ENCODE data around the gene FUT8.

FUT8 gene

DNA sequence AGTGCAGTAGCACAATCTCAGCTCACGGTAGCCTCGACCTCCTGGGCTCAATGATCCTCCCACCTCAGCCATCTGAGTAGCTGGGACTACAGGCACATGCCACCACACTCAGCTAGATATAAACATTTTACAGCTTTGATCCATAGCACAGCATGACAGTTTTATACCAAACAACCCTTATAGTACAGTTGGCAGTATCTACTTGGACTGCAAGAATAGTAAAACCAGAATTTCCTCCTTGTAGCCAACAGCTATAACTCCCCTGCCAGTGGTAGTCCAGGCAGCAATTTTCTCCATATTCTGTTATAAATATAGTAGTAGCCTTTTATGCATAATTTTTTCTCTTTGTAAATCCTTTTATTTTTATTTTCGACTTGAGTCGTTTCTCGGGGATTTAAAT is 317.0 kb downstream of the FUT8 start:
- Mint-ChIP-seq H3K27me3 (ENCODE audit: low read depth) (no peaks in the 10 kb centered on the region), H3K4me3 (no peak overlapping the region), H3K36me3 (ENCODE audit: low read depth) (peaks cover 67% of the 10 kb centered on the region), H3K27ac (no peak overlapping the region), H3K9me3 (peaks cover 13% of the 10 kb centered on the region), H3K4me1 (ENCODE audit: low read depth) (peaks cover 15% of the 10 kb centered on the region)
- no peak for DNase-seq (ENCODE audit: low spot score)

DNA sequence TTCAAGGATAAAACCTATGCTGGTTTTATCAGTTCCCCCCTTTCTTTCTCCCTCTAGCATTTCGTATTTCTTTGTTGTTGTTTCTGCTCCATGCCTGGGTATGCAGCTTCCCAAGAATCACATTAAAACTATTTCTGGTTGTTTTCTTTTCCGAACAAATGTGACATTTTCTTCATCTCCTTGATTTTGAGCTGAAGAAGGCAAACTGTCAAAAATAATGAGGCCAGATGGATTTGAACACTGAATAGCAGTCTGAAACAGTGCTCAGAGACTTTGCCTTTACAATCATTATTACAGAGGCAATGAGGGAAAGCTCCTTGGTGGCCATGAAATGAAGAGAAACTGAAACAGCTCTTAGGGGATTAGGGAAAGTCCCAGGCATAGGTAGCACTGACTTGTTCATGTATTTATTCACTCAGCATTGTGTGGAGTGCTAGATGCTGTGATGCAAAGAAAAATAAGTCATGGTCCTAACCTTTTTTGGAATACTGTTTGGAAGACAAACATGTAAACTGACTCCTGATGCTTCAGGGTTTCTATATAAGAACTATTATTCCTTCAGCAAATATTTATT is 319.5 kb downstream of the FUT8 start:
- Mint-ChIP-seq H3K4me1 (ENCODE audit: low read depth) (peaks cover 15% of the 10 kb centered on the region), H3K27ac (peak overlapping the region; percentile 70), H3K27me3 (ENCODE audit: low read depth) (no peaks in the 10 kb centered on the region), H3K36me3 (ENCODE audit: low read depth) (peaks cover 62% of the 10 kb centered on the region), H3K9me3 (peaks cover 7% of the 10 kb centered on the region), H3K4me3 (peak overlapping the region; percentile 64)
- DNase-seq (ENCODE audit: low spot score) = peak; percentile 31

DNA sequence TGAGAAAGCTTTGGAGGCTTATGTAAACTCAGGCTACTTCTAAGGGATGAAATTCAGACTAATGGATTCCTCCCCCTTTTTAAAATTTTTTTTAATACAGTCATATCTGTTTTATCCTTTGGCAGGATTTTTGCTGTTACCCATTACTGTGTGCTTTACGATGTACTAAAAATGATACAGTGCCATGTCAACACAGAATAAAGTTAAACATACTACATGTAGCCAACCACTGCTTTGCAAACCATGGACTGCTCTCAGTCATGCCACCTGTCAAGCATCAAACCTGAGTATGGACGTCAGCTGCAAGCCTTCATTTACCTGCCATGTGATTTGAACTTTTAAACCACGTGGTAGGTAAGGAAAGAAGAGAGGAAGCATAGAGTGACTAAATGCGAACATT is 325.8 kb downstream of the FUT8 start:
- Mint-ChIP-seq H3K4me1 (ENCODE audit: low read depth) (peaks cover 3% of the 10 kb centered on the region), H3K27ac (no peak overlapping the region), H3K27me3 (ENCODE audit: low read depth) (no peaks in the 10 kb centered on the region), H3K36me3 (ENCODE audit: low read depth) (peaks cover 53% of the 10 kb centered on the region), H3K4me3 (no peak overlapping the region), H3K9me3 (no peaks in the 10 kb centered on the region)
- DNase-seq (ENCODE audit: low spot score) = no peak

DNA sequence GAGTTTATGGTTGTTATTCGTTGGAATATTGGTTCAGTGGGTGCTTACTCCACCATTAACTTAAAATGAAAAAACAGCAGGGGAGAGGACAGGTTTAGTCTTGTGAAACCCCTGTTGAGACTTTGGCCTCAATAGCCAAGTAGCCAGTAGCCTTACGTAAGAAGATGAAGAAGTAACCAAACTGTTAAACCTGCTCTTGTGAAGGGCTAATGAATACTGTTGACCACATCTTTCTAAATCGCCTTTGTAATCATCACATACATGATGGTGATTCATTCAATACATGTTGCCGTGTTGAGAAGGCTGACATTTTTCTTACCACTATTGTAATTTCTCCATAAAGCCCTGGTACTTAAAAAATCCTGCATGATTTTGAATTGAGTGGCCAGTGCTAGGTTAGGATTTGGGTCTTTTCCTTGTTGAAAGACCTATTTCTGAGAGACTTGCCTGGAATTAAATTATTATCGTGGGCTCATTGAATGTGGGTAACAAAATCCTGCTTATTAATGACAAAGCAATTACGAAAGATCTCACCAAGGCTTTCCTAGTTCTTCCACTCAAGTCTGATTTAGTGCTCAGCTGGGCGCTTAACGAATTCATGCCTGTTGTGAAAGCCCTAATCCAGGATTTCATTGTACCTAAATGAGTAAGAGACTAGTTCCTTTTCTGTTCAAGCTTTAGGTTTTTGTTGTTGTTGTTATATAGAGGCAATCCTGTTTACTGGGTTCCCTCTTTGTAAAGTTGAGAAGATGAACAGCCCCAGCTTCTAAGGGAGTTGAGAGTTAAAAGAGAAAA is 333.1 kb downstream of the FUT8 start:
- Mint-ChIP-seq H3K4me3 (no peak overlapping the region), H3K27me3 (ENCODE audit: low read depth) (no peaks in the 10 kb centered on the region), H3K36me3 (ENCODE audit: low read depth) (peaks cover 37% of the 10 kb centered on the region), H3K27ac (no peak overlapping the region), H3K4me1 (ENCODE audit: low read depth) (no peaks in the 10 kb centered on the region), H3K9me3 (no peaks in the 10 kb centered on the region)
- no peak for DNase-seq (ENCODE audit: low spot score)

DNA sequence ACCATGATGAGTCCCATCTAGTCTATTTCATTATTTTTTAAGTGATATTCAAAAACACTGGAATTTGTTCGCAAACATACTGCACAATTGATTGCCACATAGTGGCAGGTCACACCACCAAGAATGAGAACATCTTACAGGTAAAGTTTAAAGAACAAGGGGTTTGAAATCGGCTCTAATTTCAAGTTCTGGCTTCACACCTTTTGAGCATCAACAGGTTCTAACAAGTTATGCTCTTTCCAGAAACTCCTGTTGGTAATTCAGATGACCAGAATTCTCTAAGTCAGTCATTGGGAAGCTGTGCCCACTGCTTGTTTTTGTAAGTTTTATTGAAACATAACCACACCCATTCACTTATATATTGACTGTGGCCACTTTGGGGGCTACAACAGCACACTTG is 336.3 kb downstream of the FUT8 start:
- H3K36me3 Mint-ChIP-seq (ENCODE audit: low read depth) = peaks cover 18% of the 10 kb centered on the region
- no peak for DNase-seq (ENCODE audit: low spot score)
- no peaks in the 10 kb centered on the region for H3K27me3 Mint-ChIP-seq (ENCODE audit: low read depth)
- H3K4me1 Mint-ChIP-seq (ENCODE audit: low read depth) = no peaks in the 10 kb centered on the region
- no peaks in the 10 kb centered on the region for H3K9me3 Mint-ChIP-seq
- no peak overlapping the region for H3K4me3 Mint-ChIP-seq
- H3K27ac Mint-ChIP-seq = no peak overlapping the region

DNA sequence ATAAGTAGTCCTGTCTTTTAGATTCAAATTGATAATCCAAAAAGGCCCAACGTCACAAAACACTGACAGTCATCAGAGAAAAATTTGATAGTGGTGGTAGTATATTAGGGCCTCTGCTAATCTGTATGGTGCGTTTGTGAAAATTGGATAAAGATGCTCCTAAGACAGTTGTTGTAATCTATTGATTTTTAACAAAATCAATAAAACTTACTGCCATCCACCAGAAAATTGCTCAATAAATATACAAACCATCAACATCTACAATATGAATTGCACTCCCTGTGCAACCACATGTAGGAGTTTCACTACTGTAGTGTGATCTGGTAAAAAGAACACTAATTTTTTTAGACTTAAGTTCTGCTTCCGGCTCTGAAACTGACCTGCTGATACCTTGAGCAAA is 336.8 kb downstream of the FUT8 start:
- Mint-ChIP-seq H3K36me3 (ENCODE audit: low read depth) (peaks cover 13% of the 10 kb centered on the region), H3K27ac (no peak overlapping the region), H3K4me1 (ENCODE audit: low read depth) (no peaks in the 10 kb centered on the region), H3K27me3 (ENCODE audit: low read depth) (no peaks in the 10 kb centered on the region), H3K9me3 (no peaks in the 10 kb centered on the region), H3K4me3 (no peak overlapping the region)
- no peak for DNase-seq (ENCODE audit: low spot score)

DNA sequence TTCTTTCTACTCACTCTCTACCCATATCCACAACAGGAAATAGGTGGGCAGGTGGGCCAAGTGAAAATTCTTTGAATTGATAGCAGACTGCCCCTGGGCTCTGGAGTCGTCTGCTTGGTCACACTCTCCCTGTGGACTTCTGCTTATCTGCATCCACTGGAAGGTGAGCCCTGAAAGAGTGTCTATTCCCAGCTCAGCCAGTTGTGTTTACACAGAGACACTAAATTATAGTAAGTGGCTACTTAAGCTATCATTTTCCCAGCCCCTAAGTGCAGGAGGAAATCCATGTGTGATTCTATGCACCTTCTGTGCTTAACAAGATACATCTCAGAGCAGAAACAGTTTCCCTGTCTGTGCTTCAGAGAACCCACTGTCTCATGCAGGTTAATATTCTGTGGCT is 338.4 kb downstream of the FUT8 start:
- H3K27ac Mint-ChIP-seq = no peak overlapping the region
- H3K9me3 Mint-ChIP-seq = no peaks in the 10 kb centered on the region
- H3K4me3 Mint-ChIP-seq = no peak overlapping the region
- DNase-seq (ENCODE audit: low spot score) = no peak
- no peaks in the 10 kb centered on the region for H3K4me1 Mint-ChIP-seq (ENCODE audit: low read depth)
- H3K27me3 Mint-ChIP-seq (ENCODE audit: low read depth) = no peaks in the 10 kb centered on the region
- peaks cover 9% of the 10 kb centered on the region for H3K36me3 Mint-ChIP-seq (ENCODE audit: low read depth)

DNA sequence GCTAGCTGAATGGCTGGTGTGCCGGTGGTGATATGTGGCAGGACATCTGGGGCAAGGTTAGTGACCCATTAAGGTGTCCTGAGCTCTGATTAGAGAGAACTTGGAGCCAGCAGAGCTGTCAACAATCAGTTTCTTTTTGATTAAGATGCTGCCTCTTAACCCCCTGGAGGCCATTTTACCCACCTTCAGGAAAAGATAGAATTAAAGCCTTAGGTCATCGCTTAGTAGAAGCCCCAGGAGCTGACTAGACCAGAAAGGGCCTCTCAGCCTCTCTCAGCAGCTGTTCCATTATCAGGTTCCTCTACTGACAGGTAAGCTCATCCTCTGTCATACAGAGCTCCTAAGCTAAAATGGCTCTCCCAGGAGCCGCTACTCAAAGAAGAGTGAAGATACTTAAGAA is 339.0 kb downstream of the FUT8 start:
- Mint-ChIP-seq H3K9me3 (no peaks in the 10 kb centered on the region), H3K4me1 (ENCODE audit: low read depth) (no peaks in the 10 kb centered on the region), H3K36me3 (ENCODE audit: low read depth) (peaks cover 8% of the 10 kb centered on the region), H3K4me3 (no peak overlapping the region), H3K27me3 (ENCODE audit: low read depth) (no peaks in the 10 kb centered on the region), H3K27ac (no peak overlapping the region)
- no peak for DNase-seq (ENCODE audit: low spot score)

DNA sequence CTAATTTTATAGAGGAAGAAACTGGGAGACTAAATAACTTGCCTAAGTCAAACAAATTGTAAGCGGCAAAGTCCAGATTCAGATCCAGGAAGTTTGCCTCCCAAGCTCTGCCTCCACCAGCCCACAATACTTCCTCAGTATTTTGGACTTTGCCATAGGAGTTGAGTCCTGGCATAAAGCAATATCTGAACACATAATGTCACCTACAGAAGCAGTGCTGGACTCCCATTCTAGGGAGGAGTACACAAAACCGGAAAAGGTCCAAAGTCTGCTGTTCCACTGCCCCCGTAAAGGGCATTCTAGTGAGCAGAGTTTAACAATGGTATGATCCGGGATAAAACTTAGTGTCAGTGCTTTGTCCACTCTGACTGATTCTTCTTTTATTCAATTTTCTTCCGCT is 340.5 kb downstream of the FUT8 start:
- H3K27me3 Mint-ChIP-seq (ENCODE audit: low read depth) = no peaks in the 10 kb centered on the region
- DNase-seq (ENCODE audit: low spot score) = no peak
- H3K9me3 Mint-ChIP-seq = no peaks in the 10 kb centered on the region
- no peak overlapping the region for H3K27ac Mint-ChIP-seq
- H3K4me3 Mint-ChIP-seq = no peak overlapping the region
- H3K4me1 Mint-ChIP-seq (ENCODE audit: low read depth) = no peaks in the 10 kb centered on the region
- H3K36me3 Mint-ChIP-seq (ENCODE audit: low read depth) = no peaks in the 10 kb centered on the region

DNA sequence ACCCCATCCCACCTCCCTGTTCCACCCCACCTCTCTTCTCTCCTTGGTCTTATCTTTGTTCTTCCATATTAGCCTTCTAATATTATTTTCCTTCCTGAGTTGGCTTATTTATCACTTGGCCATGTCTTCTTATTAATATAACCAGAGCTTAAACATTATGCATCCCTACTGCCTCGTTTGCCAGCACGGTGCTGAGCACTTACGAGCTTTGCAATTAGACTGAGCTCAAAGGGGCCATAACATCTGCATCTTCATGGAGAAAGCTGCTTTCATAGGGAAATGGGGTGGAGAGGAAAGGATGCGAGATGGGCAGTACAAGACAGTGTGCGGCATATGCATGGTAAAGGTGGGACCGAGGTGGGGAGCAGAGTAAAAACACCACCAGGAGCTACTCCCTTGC is 342.8 kb downstream of the FUT8 start:
- no peaks in the 10 kb centered on the region for H3K36me3 Mint-ChIP-seq (ENCODE audit: low read depth)
- H3K27ac Mint-ChIP-seq = no peak overlapping the region
- no peaks in the 10 kb centered on the region for H3K4me1 Mint-ChIP-seq (ENCODE audit: low read depth)
- H3K9me3 Mint-ChIP-seq = peaks cover 4% of the 10 kb centered on the region
- no peak overlapping the region for H3K4me3 Mint-ChIP-seq
- H3K27me3 Mint-ChIP-seq (ENCODE audit: low read depth) = peaks cover 2% of the 10 kb centered on the region
- DNase-seq (ENCODE audit: low spot score) = no peak

DNA sequence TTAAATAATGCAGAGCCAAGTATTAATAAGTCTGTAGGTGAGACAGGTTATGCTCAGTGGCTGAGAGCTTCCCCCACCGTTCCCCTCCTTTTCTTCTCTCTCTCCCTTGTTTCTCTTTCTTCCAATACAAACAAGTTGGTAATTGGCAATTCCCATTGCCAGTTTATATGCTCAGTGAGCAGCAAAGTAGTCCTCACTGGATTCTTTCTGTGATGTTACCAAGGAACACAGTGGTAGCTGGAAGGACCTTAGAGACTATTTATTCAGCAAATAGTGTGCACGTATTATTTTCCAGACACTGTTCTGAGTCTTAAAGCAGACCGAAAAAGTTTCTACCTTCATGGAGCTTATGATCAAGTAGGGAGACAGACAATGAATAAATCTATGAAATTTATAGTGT is 344.4 kb downstream of the FUT8 start:
- H3K4me1 Mint-ChIP-seq (ENCODE audit: low read depth) = no peaks in the 10 kb centered on the region
- peaks cover 7% of the 10 kb centered on the region for H3K9me3 Mint-ChIP-seq
- H3K27me3 Mint-ChIP-seq (ENCODE audit: low read depth) = peaks cover 2% of the 10 kb centered on the region
- DNase-seq (ENCODE audit: low spot score) = no peak
- H3K4me3 Mint-ChIP-seq = no peak overlapping the region
- H3K36me3 Mint-ChIP-seq (ENCODE audit: low read depth) = no peaks in the 10 kb centered on the region
- no peak overlapping the region for H3K27ac Mint-ChIP-seq

DNA sequence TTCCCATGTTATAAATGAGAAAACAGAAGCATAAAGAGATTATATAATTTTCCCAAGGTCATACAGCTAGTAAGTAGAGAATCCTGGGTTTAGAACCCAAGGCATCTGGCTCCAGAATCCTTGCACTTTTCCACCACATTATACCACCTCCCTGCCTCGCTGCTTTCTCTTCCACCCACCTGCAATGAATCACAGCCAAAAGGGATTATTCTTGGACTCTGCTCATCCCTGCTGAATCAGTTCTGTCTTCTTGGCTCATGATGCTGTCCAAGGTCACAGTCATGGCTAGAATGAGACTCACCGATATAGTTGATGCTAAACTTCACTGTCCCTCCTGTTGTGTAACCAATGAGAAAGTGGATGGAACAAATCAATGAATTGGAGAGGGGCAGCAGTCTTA is 356.6 kb downstream of the FUT8 start:
- Mint-ChIP-seq H3K27me3 (ENCODE audit: low read depth) (peaks cover 9% of the 10 kb centered on the region), H3K4me1 (ENCODE audit: low read depth) (no peaks in the 10 kb centered on the region), H3K9me3 (peaks cover 4% of the 10 kb centered on the region), H3K27ac (no peak overlapping the region), H3K4me3 (no peak overlapping the region), H3K36me3 (ENCODE audit: low read depth) (no peaks in the 10 kb centered on the region)
- no peak for DNase-seq (ENCODE audit: low spot score)

DNA sequence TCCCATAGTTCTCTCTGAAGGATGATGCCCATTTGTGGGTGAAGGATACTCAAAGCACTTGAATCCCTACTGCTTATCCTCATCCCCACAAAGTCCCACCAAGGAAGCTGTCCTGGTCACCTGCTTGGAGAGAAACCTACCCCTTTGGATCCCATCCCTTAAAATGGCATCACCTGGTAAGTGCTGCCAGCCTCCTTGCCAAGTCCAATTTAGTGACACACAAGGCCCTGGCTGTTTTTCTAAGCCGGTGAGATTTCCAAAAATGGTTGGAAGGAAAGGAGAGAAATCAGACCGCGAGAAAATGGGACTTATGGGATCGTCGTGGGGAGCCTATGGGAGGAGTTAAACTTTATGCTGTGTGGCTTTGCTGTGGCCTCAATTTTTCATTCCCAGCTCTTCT is 358.2 kb downstream of the FUT8 start:
- Mint-ChIP-seq H3K9me3 (peaks cover 4% of the 10 kb centered on the region), H3K4me3 (no peak overlapping the region), H3K4me1 (ENCODE audit: low read depth) (no peaks in the 10 kb centered on the region), H3K27me3 (ENCODE audit: low read depth) (peaks cover 10% of the 10 kb centered on the region), H3K36me3 (ENCODE audit: low read depth) (peaks cover 1% of the 10 kb centered on the region), H3K27ac (no peak overlapping the region)
- no peak for DNase-seq (ENCODE audit: low spot score)

DNA sequence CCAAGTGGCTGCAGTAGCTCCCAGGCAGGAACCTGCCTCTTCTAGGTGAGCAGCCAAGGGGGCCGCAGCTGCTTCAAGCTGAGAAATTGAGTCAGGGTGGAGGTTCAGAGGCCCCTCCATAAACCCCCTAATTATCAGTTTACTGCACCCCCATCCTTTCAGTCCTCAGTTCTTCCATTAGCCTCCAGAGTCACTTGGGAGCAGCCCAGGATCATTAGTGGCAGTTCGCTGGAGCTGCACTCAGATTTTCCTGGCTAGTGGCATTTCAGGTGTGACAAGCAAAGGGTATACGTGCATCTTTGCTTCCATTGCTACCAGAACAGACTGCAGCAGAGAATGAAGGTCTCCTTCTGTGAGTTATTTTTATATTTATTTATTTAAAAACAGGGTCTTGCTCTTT is 358.7 kb downstream of the FUT8 start:
- no peaks in the 10 kb centered on the region for H3K4me1 Mint-ChIP-seq (ENCODE audit: low read depth)
- peaks cover 12% of the 10 kb centered on the region for H3K27me3 Mint-ChIP-seq (ENCODE audit: low read depth)
- no peak for DNase-seq (ENCODE audit: low spot score)
- no peak overlapping the region for H3K4me3 Mint-ChIP-seq
- peaks cover 1% of the 10 kb centered on the region for H3K36me3 Mint-ChIP-seq (ENCODE audit: low read depth)
- peaks cover 4% of the 10 kb centered on the region for H3K9me3 Mint-ChIP-seq
- no peak overlapping the region for H3K27ac Mint-ChIP-seq

DNA sequence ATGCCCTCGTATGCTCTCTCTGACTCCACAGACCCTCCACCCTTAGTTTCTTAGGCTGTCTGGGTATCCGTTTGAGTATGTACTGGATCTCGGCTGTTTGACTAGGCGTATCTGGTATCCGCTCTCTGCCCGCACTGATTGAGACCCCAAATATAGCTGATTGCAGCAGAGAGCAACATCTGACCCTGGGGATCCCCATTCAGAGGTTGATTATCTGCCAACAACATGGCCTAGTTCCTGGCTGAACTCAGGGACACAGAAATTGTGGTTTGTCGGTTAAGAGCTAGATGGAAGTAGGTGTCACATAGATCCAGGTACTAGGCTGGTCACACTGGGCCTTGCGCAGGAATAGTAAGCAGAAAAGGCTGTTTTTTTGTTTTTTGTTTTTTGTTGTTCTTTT is 359.9 kb downstream of the FUT8 start:
- no peak overlapping the region for H3K27ac Mint-ChIP-seq
- peaks cover 13% of the 10 kb centered on the region for H3K27me3 Mint-ChIP-seq (ENCODE audit: low read depth)
- H3K4me3 Mint-ChIP-seq = no peak overlapping the region
- no peaks in the 10 kb centered on the region for H3K4me1 Mint-ChIP-seq (ENCODE audit: low read depth)
- DNase-seq (ENCODE audit: low spot score) = no peak
- peaks cover 4% of the 10 kb centered on the region for H3K9me3 Mint-ChIP-seq
- H3K36me3 Mint-ChIP-seq (ENCODE audit: low read depth) = peaks cover 1% of the 10 kb centered on the region

All from T-helper 2 cell treated with Interferon-gamma antibody and Interleukin-4, amounts not matched to agents 5 μg/mL and 100 μg/mL, for 36 hours (primary cell).